GM21390 (cell line): Measurements from ENCODE around the gene NUMA1.

Experiments used
- ATAC-seq: cut with Tn5 transposase; IDR thresholded peaks from one replicate; pipeline ENCODE4 v1.9.1; 2021; ENCODE audit not compliant: unreplicated experiment

The NUMA1 gene

GRCh38 chr11:72001285-72001684 is 79.1 kb downstream of the NUMA1 start:
- ATAC-seq = no peak

GRCh38 chr11:72000202-72000867 is 80.0 kb downstream of the NUMA1 start:
- no peak for ATAC-seq

DNA sequence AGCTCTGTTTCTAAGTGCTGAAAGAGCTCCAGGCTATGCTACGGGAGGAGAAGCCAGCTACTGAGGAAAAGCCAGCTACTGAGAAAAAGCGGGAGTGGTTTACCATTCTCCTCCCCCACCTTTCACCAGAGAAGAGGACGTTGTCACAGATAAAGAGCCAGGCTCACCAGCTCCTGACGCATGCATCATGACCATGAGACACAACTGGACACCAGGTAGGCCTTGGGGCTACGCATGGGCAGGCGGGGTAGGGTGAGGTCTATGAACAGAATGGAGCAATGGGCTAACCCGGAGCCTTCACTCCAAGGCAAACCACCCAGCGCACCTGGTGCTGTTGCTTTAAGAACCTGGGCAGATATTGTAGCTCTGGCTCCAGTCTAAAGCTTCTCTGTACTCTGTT is 80.5 kb downstream of the NUMA1 start:
- ATAC-seq = no peak

- no peak for ATAC-seq
These were observed 81.0 kb downstream of the NUMA1 start for GRCh38 chr11:71999362-71999761.

GRCh38 chr11:71998649-71999310 is 81.6 kb downstream of the NUMA1 start, which contains the start of gene IL18BP:
Gene IL18BP, plus strand, starts transcription at chr11:71998909. Its CDS starts 1,076 bp downstream, at chr11:71999985.
- ATAC-seq = peak; percentile 50

- no peak for ATAC-seq
These were observed 82.3 kb downstream of the NUMA1 start for GRCh38 chr11:71998061-71998460.

GRCh38 chr11:71997594-71997993 is 82.7 kb downstream of the NUMA1 start:
- ATAC-seq = no peak

DNA sequence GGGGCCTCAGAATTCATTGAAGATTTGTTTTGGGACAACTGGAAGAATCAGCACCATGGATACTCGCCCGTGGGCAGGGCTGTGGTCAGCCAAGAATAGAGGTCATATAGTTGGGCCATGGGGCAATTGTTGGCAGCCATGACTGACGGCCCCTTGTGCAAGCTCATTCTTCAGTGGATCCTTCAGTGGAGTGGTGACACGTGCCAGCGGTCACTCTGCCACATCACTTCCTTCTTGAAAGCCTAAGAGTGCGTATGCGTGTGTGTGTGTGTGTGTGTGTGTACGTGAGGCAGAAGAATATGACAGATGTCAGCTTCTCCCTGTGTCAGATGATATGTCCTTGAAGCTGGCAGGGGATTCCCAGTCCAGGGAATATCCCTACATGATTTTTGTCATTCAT is 83.4 kb downstream of the NUMA1 start:
- no peak for ATAC-seq

GRCh38 chr11:71996517-71996916 is 83.8 kb downstream of the NUMA1 start:
- ATAC-seq = no peak

GRCh38 chr11:71995726-71996291 is 84.5 kb downstream of the NUMA1 start:
- no peak for ATAC-seq

DNA sequence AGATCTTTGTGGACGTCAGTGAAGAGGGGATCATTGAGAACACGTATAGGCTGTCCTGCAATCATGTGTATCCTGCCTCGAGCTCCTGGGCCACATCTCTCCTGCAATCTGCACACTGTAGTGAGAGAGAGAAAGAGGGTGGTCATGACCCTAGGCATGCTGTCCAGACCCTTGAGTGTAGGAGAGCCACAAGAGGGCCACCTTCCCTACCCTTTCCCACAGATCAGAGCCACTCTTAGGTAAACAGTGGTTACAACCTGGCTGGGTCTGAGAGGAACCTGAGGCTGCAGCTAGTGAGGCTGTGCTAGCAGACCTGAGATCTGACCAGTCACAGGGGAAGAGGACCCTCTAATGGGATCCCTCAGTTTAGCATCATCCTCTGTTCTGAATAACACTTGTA is 85.6 kb downstream of the NUMA1 start:
- no peak for ATAC-seq

DNA sequence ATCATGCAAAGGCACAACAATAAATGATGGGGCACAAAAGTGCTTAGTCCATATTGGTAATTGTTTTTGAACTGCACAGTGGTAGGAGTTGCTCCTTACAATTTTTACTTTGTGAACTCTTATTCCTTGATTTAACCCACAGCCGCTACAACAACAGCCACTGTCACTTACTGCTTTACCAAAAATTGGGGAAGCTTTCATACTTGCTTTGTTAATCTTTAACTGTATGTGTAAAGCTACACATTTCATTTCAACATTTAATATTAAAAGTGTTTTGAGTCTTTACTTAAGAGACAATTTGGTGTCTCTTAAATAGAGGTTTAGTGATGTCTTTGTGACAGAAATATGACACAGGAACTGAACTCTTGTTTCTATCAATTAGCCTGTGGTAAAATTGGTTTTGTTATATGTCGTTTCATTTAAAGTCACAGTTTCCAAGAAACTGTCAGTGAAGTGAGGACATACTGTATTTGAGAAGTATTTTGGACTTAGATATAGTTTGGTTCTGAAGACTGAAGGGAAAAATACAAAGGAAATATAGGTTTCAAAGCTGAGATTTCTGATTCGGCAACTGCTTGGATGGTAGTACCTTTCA is 88.1 kb downstream of the NUMA1 start:
- ATAC-seq = no peak

DNA sequence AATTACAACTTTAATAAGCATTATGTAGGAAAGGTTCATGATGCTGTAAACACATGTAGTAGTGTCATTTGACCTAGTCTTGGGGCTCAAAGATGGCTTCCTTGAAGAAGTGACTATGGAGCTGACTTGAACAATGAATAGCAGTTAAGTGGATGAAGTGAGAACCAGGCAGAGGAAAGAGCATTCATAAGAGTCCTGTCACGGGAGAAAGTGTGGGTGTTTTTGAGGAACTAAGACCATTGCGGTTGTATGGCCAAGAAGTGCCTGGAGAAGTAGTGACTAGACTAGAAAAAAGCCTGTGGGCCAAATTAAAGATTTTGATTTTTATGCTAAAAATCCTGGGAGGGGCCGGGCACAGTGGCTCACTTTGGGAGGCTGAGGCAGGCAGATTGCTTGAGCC is 88.8 kb downstream of the NUMA1 start:
- peak; percentile 65 for ATAC-seq

DNA sequence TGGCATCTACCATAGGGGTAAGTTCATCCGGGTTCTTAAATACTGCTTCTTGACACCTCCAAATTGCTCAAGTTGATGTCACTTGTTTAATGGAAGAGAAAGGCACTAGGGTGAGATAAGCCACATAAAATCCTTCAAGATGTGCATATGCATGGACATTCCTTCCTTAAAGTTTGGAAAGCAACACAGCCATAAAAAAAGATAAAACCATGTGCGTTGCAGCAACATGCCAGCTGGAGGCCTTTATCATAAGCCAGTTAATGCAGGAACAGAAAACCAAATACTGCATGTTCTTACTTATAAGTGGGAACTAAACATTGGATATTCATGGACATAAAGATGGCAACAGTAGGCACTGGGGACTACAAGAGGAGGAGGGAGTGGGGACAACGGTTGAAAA is 89.6 kb downstream of the NUMA1 start:
- no peak for ATAC-seq

DNA sequence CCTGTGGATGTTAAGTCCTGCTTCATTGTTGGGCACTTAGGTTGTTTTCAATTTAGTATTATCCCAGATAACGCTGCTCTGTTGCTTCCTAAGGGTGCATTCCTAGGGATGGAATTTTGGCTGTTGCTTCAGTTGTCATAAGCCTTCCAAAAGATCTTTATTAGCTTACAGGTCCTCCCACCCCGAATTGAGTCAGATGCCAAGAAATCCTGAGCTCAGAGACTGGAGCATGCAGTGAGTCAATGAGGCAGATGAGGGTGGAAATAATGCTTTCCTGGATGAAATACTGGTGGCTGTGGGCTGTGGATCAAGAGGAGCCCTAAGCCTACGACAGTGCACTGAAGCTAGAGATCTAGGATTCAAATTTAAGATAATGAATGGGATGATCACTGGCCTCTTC is 92.3 kb downstream of the NUMA1 start:
- ATAC-seq = no peak

DNA sequence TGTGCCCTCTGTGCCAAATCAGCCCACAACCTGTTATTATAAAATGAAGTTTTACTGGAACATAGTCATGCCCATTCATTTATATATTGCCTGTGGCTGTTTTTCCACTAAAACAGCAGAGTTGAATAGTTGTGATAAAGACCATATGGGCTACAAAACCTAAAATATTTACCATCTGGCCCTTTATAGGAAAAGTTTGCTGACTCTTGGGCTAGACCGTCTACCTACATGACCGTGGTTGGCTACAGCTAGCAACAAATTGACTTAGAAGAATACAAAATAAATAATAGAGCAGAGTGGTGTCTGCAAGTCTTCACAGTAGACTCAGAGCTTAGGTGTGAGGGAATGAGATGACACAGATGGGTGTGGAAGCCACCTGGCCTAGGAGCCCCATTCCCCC is 92.8 kb downstream of the NUMA1 start:
- no peak for ATAC-seq

GRCh38 chr11:71986131-71986530 is 94.2 kb downstream of the NUMA1 start:
- ATAC-seq = no peak

DNA sequence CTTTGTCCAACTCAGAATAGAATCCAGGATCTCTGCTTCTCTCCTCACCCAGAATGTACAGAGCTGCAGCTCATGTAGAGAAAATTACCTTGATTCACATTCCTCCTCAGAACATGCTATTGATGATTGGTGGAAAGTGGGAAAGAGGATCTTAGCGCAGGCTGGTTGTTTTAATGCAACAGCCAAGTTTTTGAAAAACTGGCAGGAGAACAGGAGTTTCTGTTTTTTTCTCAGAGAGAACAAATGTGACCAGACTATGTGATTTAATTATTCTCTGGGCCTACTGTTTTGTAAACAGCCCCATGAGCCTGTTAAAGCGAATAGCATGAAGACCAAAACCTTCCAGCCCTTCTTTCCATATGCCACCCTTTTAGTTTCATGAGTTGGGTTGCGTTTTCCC is 100.7 kb downstream of the NUMA1 start:
- ATAC-seq = no peak

DNA sequence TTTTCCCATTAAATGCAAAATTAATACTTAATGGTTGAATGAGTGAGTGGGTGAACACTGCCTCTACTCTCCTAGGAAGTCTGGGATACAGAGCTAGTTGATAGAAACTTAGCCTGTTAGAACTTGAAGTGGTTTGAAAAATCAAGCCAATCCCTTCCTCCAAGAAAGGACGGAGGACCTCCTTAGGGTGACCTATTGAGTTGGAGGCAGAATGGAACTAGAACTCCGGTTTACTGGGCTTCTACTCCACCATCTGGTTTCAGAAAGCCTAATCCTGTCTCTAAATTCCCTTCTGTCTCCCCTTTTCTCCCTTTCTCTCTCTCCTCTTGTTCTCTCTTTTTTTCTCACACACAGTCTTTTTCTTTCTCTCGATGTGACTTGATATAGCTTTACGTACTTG is 101.2 kb downstream of the NUMA1 start:
- no peak for ATAC-seq

GRCh38 chr11:71977743-71978418 is 102.5 kb downstream of the NUMA1 start:
- no peak for ATAC-seq

GRCh38 chr11:71977090-71977489 is 103.3 kb downstream of the NUMA1 start:
- no peak for ATAC-seq

DNA sequence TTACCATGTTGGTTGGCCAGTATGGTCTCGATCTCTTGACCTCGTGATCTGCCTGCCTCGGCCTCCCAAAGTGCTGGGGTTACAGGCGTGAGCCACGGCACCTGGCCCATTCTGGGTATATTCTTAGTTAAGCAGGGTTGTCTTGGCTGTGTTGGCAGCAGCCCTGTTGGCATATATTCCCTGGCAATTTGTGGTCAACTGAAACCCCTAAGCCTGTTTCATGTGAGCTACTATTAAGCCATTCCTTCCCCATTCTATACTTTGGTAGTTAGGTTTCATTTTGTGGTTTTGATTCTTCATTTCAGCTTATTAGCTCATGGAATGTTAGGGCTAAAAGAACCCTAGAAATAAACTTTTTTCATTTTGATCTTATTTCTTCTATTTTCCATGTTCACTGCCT is 103.8 kb downstream of the NUMA1 start:
- no peak for ATAC-seq
